NCI-H526 (cell line): ENCODE results near the gene ATP6AP1.
A peak's percentile ranks its signal among the peaks of the same experiment; 100 is the strongest.

Source experiments
- DNase-seq, 2 experiments: peaks; one replicate each; lab custom pipeline; 2025; lab: John Stamatoyannopoulos, UW

ATP6AP1 gene

DNA sequence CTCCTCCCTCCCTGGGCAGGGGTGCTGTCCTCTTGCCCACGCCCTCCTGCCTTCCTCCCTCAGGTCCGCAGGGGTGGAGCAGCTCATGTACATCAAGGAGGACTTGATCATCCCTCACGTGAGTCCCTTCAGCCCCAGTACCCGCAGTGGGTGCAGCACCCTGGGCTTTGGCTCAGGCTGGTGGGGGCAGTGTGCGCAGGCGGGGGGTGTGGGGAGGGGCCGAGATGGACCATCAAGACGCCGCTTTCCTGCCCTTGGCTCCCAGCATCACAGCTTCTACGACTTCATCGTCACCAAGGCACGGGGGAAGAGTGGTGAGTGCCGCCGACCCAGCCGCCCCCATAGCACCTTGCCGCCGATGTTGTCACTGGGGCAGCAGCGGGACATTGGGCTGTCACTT is 21.1 kb downstream of the ATP6AP1 start:
- no peak for DNase-seq

DNA sequence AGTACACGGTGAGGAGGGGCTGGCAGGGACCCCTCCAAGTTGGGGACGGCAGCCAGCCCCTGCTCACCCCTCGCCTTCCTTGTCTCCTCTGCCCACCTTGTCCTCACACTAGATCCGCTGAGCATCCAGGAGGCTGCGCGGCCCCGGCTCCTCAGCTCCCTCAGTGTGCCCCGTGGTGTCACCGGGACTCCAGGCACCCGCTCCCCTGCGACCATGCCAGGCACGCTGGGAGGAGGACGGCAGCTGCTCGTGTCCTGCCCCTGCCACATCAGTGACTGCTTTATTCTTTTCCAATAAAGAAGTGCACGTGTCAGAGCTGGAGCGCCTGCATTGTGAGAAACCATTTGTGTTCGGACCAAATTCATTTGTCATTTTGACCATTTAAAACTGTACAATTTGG is 21.8 kb downstream of the ATP6AP1 start:
- DNase-seq = no peak

DNA sequence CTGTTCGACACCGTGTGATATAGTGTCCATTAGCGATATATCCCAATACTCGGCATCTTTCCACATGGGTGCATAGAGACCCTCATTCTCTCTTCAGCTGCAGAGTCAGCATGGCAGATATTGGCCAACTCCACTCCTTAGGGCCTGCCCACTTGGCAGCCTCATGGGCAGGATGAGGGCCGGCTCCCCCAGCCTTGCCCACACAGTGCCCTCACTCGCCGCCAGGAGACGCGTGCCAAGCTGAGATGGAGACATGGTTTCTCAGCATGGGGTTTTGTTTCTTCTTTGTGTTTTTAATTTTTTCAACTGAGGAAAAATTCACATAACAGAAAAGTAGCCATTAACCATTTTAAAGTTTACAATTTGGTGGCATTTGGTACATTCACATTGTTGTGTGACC is 24.3 kb downstream of the ATP6AP1 start:
- DNase-seq = no peak

DNA sequence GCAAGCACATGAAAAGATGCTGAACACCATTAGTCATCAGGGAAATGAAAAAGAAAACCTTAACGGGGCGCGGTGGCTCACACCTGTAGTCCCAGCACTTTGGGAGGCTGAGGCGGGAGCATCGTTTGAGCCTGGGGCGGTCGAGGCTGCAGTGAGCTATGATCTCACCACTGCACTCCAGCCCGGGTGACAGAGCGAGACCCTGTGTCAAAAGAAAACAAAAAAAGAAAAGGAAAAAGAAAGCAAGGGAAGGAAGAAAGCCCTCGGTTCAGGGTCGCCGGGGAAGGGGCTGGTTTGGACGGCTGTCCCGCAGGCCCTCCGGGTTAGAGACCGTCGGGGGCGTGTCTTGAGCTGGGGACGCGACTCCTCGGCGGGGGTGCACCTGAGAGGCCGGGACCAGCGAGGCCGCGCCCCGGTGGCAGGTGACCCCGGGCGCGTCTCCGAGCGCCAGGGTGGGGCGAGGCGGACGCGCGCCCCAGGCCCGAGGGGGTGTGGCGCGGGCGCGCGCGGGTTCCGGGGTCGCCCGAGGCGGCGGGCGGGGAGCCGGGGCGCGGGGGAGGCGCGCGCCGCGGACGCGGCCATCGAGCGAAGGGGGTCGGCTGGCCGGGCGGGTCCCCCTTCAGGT is 29.1 kb downstream of the ATP6AP1 start:
- DNase-seq = peak; percentile 42 to 93

DNA sequence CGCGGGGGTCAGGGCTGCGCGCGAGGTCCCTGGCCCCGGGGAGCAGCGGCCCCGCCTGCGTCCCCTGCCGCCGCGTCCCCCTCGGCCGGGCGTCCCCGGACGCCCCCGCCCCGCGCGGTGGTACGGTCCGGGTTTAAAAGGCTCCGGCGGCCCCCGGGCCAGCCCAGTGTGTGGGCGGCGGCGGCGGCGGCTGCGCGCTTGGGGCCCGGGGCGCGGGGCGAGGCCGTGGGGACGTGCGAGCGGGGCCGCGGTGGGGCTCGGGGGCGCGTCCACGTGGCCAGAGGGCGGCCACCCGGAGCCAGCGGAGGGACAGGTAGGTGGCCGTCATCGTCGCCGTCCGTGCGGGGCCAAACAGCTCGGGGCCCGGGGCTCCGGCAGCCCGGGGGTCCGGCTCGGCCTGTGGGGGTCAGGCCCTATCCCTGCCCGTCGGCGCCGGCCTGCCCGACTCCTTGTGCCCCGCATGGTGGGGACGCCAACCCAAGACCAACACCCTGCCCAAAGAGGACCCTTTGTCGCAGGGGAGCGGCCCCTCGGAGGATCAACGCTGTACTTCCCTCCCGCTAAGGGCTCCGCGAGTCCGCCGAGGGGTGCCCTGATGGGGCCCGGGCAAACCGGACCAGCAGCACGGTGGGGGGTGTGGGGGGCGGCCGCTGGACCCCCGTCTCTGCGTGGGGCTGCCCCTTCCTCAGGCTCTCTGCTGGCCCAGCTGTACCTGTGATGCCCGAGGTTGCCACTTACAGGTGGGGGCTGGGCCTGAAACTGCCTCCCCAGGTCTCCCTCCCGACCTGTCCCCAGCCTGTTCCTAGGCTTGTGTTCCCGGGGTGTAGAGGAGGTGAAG is 29.9 kb downstream of the ATP6AP1 start, which contains the start of gene PLXNA3:
Gene PLXNA3 (plus strand): TSS at position 166 of the 838 bp plus-strand sequence. CDS start 1,903 bp downstream, outside the sequence.
- peak; percentile 17 to 86 for DNase-seq

DNA sequence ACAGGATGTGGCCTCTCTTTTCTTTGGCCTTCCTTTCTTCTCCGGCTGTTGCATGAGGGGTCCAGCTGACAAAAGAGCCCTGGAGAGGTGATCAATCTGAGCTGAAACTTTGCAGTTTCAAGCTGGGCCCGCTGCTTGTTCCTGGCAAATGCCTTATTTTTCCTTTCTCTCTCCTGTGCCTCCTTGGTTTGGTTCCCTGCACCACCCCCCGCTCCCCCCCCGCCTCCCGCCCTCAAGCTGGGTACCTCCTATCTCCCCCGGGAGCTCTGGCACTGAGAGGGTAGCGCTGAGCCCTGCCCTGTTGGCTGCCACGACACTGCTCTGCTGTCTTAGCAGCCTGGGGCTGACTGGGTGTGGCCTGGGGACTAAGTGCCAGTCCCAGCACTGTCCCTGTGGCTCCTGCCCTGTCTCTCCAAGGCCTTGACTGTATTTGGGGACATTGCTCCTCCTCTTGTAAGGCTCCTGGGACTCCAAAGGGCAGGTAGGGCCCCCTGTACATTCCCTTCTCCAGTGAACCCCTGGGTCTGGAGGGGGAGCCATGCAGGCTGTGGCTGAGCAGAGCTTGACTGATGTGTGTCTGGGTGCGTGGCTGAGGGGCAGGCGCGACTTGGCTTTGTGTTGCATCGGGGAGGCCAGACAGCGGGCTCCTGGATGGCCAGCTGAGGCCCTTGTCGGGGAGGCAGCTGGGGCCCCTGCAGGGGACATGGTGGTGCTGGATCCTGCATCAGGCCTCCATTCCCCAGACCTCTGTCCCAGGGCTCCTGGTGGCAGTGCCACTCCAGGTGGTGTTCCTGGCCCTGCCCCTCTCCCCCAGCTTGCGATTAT is 30.7 kb downstream of the ATP6AP1 start:
- DNase-seq = peak; percentile 41 to 78

DNA sequence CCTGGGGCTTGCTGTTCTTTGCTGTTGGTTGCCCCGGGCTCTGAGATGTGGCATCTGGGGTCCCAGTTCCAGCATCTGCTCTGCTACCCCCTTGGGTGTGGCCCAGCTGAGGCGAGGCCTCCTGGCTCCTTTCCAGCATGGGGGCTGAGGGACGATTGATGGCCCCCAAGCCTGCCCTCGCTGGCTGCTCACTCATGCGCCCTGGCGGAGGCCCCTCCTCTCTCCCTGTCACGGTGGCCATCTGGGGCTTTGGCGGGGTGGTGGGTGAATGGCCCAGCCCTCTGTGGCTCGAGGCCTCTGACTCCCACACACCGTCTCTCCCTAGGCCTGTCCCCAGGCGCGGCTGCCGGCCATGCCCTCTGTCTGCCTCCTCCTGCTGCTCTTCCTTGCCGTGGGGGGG is 31.4 kb downstream of the ATP6AP1 start:
- peak in 1 of 2 experiments; percentile 49 for DNase-seq

DNA sequence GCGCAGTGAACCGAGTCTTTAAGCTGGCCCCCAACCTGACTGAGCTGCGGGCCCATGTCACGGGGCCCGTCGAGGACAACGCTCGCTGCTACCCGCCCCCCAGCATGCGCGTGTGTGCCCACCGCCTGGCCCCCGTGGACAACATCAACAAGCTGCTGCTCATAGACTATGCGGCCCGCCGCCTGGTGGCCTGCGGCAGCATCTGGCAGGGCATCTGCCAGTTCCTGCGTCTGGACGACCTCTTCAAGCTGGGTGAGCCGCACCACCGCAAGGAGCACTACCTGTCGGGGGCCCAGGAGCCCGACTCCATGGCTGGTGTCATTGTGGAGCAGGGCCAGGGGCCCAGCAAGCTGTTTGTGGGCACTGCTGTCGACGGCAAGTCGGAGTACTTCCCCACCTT is 31.8 kb downstream of the ATP6AP1 start:
- DNase-seq = peak in 1 of 2 experiments; percentile 26

DNA sequence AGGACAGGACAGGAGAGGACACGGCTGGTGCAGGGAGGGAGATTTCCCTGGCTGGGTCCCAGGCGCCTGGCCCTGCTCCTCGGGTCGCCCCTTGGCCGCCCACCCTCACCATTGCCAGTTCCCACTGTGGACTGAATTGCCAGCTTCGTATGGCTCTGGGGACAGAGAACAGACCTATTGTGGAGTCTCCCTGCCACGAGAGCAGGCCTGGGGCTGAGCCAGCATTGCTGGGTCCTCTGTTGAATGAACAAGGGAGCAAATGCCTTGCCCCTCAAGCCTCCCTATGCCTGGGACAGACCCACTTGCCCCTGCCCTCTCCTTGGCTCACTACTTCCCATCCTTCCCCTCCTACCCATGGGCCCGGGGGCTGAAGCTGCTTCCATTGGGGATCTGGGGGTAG is 33.9 kb downstream of the ATP6AP1 start:
- no peak for DNase-seq

DNA sequence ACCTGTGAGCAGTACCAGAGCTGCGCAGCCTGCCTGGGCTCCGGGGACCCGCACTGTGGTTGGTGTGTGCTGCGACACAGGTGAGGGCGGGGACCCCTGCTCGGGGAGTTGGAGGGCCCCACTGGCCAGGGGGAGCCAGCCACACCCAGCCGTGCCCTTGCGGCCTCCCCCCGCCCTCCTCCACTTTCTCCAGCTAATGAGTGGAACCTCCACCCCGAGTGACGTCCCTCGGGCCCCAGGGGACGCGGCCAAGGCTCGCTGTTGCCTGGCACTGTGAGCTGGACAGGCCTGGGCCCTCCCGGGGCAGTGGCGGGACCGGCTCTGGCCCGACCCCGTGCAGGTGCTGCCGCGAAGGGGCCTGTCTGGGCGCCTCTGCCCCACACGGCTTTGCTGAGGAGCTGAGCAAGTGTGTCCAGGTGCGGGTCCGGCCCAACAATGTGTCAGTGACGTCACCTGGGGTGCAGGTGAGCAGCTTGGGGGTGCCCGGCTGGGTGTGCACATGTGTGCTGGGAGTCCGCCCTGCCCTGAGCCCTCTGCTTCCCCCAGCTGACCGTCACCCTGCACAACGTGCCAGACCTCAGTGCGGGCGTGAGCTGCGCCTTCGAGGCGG is 35.2 kb downstream of the ATP6AP1 start:
- no peak for DNase-seq

DNA sequence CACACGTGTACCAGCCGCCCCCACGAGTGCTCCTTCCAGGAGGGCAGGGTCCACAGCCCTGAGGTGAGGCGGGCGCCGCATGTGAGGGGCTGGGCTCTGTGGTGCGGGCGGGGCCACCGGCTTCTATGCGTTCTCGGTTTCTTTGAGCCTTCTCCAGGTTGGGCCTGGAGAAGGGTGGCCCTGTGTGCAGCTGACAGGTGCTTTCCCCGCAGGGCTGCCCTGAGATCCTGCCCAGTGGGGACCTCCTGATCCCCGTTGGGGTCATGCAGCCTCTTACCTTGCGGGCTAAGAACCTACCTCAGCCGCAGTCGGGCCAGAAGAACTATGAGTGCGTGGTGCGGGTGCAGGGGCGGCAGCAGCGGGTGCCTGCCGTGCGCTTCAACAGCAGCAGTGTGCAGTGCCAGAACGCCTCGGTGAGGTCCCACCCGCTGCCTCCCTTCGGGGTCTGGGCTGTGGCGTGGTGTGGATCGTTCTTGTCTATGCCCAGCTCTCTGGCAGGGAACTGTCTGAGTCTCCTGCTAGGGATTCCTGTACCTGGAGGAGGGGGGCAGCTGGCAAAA is 36.4 kb downstream of the ATP6AP1 start:
- DNase-seq = no peak

DNA sequence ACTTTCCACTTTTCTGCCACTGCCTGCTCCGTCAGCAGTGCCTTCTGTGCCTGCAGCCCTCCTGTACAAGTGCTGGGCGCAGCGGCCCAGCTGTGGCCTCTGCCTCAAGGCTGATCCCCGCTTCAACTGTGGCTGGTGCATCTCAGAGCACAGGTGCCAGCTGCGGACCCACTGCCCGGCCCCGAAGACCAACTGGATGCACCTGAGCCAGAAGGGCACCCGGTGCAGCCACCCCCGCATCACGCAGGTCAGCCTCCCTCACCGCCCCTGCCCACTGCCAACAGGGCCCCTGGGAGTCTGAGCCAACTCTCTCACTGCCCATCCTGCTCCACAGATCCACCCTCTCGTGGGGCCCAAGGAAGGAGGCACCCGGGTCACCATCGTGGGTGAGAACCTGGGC is 37.1 kb downstream of the ATP6AP1 start:
- no peak for DNase-seq

DNA sequence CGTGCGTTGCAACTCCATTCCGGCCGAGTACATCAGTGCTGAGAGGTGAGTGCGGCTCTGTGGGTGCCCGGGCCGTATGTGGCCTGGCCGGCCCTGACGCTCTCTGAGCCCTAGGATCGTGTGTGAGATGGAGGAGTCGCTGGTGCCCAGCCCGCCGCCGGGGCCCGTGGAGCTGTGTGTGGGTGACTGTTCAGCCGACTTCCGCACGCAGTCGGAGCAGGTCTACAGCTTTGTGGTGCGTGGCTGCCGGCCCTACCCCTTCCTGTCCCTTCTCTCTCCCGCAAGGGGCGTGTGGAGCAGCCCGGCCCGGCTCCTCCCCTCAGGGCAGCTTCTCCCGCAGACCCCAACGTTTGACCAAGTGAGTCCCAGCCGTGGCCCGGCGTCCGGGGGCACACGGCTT is 37.6 kb downstream of the ATP6AP1 start:
- no peak for DNase-seq

DNA sequence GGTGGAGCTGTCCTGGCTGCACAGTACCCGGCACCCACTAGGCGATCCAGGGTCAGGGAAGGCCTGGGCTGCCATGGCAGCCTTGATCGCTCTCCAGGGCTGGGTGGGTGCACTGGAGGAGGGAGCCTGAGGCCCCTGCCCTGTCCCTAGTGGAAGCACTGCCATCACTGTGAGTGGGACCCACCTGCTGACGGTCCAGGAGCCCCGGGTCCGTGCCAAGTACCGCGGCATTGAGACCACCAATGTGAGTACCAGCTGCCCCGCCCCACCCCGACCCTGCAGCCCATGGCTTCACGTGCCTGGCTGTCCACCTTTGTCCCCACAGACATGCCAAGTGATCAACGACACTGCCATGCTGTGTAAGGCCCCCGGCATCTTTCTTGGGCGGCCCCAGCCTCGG is 38.4 kb downstream of the ATP6AP1 start:
- no peak for DNase-seq

DNA sequence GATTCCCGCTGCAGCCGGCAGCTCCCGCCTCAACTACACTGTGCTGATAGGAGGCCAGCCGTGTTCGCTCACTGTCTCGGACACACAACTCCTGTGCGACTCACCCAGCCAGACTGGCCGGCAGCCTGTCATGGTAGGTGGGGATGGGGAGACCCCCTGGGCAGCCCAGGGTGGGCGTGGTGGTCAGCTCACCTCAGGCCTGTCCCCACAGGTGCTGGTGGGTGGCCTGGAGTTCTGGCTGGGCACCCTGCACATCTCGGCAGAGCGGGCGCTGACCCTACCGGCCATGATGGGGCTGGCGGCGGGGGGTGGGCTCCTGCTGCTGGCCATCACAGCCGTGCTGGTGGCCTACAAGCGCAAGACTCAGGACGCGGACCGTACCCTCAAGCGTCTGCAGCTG is 39.1 kb downstream of the ATP6AP1 start:
- DNase-seq = no peak

DNA sequence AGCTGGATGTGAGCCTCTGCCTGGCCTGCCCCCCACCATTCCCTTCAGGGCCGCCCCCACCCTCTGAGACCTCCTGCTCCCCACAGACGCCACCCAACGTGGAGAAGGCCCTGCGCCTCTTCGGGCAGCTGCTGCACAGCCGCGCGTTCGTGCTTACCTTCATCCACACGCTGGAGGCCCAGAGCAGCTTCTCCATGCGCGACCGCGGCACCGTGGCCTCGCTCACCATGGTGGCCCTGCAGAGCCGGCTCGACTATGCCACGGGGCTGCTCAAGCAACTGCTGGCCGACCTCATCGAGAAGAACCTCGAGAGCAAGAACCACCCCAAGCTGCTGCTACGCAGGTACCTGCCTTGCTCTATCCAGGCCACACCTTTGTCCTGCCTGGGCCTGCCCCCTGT is 39.7 kb downstream of the ATP6AP1 start:
- DNase-seq = no peak

DNA sequence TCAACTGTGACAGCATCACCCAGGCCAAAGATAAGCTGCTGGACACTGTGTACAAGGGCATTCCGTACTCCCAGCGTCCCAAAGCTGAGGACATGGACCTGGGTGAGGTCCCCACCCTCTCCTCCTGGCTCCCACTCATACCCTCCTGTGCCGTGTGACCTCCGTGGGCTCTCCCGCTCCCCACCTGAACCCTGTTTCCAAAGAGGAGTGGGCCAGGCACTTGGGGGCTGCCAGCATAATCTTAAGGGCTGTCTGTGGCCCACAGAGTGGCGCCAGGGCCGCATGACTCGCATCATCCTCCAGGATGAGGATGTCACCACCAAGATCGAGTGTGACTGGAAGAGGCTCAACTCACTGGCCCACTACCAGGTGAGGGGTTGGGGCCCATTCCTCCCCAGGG is 40.6 kb downstream of the ATP6AP1 start:
- no peak for DNase-seq

DNA sequence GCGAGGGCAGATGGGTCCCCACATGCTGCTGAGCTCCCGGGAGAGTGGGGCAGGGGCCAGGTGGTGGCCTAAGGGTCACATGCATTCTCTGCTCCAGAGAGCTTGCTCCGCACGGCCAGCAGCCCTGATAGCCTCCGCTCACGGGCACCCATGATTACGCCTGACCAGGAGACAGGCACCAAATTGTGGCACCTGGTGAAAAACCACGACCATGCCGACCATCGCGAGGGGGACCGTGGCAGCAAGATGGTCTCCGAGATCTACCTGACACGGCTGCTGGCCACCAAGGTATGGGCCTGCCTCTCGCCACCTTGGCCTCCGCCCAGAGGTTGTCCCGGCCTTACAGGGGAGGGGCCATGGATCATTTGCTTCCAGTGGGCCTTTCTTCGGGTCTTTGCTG is 41.4 kb downstream of the ATP6AP1 start:
- no peak for DNase-seq

DNA sequence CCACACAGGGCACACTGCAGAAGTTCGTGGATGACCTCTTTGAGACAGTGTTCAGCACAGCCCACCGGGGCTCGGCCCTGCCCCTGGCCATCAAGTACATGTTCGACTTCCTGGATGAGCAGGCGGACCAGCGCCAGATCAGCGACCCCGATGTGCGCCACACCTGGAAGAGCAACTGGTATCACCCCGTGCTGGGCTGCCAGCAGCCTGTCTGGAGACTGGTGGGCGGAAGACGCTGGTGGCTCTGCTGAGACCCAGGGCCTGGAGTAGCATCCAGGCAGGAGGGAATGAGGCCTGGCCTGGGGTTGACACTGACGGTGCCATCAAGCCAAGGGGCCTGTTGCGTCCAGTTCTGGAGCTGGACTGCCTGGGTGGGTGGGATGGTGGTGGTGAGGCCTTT is 42.0 kb downstream of the ATP6AP1 start:
- DNase-seq = no peak

DNA sequence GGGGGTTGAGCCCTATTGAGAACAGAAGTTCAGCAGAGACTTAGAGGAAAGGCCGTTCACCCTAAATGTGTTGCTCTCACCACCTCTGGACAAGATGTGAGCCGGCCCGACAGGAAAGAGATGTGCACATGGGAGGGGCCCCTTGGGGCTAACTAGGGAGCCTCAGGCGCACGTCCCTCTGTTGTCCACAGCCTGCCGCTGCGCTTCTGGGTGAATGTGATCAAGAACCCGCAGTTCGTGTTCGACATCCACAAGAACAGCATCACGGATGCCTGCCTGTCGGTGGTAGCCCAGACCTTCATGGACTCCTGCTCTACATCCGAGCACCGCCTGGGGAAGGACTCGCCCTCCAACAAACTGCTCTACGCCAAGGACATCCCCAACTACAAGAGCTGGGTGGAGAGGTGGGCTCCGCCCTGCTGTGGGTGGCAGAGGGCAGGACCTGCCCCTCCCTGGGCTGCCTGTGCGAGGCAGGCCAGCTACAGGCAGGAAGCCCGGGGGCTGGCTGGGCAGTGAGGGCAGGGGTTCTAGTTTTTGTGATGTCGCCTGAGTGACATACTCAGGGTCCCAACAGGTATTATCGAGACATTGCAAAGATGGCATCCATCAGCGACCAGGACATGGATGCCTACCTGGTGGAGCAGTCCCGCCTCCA is 42.6 kb downstream of the ATP6AP1 start:
- no peak for DNase-seq
